Endodermal cell (in vitro differentiated cells): ENCODE measurements around the gene LRRC28. TPM values are rescaled to one million over a fixed set of nuclear protein-coding genes. Genes with fewer than 3 reads are reported as not detected.

Experiments
- DNase-seq: peaks from one replicate; pipeline ENCODE4 v3.0.0-alpha.2; 2017
- H3K27ac ChIP-seq: 2 replicates; pipeline ENCODE4 v1.5.1; 2013; ENCODE audit warnings: mild to moderate bottlenecking, low read depth, low read length, moderate library complexity
- H3K27me3 ChIP-seq: 2 replicates; pipeline ENCODE4 v1.6.1; 2013; ENCODE audit warnings: mild to moderate bottlenecking, low read length, moderate library complexity; ENCODE audit not compliant: insufficient read depth, control insufficient read depth, poor library complexity, severe bottlenecking
- H3K36me3 ChIP-seq: 2 replicates; pipeline ENCODE4 v1.7.0; 2013; ENCODE audit warnings: mild to moderate bottlenecking, low read length, moderate library complexity; ENCODE audit not compliant: control insufficient read depth, insufficient read depth
- H3K4me1 ChIP-seq: one replicate; pipeline ENCODE4 v1.7.0; 2013; ENCODE audit warnings: low read length; ENCODE audit not compliant: control insufficient read depth, insufficient read depth
- H3K4me3 ChIP-seq: 2 replicates; pipeline ENCODE4 v1.5.1; 2013; ENCODE audit warnings: mild to moderate bottlenecking, low read length, moderate library complexity
- H3K9ac ChIP-seq: 2 replicates; pipeline ENCODE4 v1.6.1; 2013; ENCODE audit warnings: mild to moderate bottlenecking, low read length, moderate library complexity; ENCODE audit not compliant: poor library complexity, severe bottlenecking; ENCODE audit errors: extremely low read depth
- H3K9me3 ChIP-seq: 2 replicates; pipeline ENCODE4 v1.6.1; 2013; ENCODE audit warnings: mild to moderate bottlenecking, low read length, moderate library complexity; ENCODE audit not compliant: control insufficient read depth
- H3K27ac Mint-ChIP-seq: 2 replicates; pipeline ENCODE4 v1.8.0; 2020; ENCODE audit warnings: mixed read lengths
- H3K27me3 Mint-ChIP-seq: 2 replicates; pipeline ENCODE4 v1.8.0; 2021; ENCODE audit warnings: mild to moderate bottlenecking, mixed read lengths; ENCODE audit not compliant: insufficient read depth
- H3K36me3 Mint-ChIP-seq: 2 replicates; pipeline ENCODE4 v1.8.0; 2020; ENCODE audit warnings: low read depth, mixed read lengths
- H3K4me1 Mint-ChIP-seq: 2 replicates; pipeline ENCODE4 v1.8.0; 2020; ENCODE audit warnings: mixed read lengths
- H3K4me3 Mint-ChIP-seq: 2 replicates; pipeline ENCODE4 v1.8.0; 2020; ENCODE audit warnings: mild to moderate bottlenecking, moderate library complexity, mixed read lengths
- H3K9me3 Mint-ChIP-seq: 2 replicates; pipeline ENCODE4 v1.8.0; 2020; ENCODE audit warnings: mild to moderate bottlenecking, mixed read lengths
- WGBS, 2 experiments: methylation state at CpG; one replicate each; pipeline versions ENCODE4 v1.1.5 to v1.1.7; 2013; ENCODE audit warnings: missing lambda C conversion rate in 2 of 2, mixed read lengths in 1 of 2; ENCODE audit not compliant: insufficient coverage in 1 of 2, insufficient read length in 1 of 2; 5-methylcytosine and 5-hydroxymethylcytosine counted together
- total RNA-seq, 2 donors: library from RNA; stranded (reverse); fragmentation: NEBNext Ultra II Directional in 1 of 2; extraction: Animal tissue kit (Norgen Biotek cat#: 25700) in 1 of 2; gene quantifications; 2 replicates in 1 of 2; 3 replicates in 1 of 2; pipeline ENCODE4 v1.2.1, GENCODE V29; 2021
- TF ChIP-seq, protein P1 (sequence below): fragments of 200-600 bp; sonication (generic); conservative IDR thresholded peaks from 2 replicates; pipeline ENCODE4 v1.5.0; 2021; ENCODE audit warnings: antibody characterized with exemption, mild to moderate bottlenecking

The LRRC28 gene
- total RNA-seq, 2 donors from 2014 or later, result 26.1 to 35.5 TPM

DNA sequence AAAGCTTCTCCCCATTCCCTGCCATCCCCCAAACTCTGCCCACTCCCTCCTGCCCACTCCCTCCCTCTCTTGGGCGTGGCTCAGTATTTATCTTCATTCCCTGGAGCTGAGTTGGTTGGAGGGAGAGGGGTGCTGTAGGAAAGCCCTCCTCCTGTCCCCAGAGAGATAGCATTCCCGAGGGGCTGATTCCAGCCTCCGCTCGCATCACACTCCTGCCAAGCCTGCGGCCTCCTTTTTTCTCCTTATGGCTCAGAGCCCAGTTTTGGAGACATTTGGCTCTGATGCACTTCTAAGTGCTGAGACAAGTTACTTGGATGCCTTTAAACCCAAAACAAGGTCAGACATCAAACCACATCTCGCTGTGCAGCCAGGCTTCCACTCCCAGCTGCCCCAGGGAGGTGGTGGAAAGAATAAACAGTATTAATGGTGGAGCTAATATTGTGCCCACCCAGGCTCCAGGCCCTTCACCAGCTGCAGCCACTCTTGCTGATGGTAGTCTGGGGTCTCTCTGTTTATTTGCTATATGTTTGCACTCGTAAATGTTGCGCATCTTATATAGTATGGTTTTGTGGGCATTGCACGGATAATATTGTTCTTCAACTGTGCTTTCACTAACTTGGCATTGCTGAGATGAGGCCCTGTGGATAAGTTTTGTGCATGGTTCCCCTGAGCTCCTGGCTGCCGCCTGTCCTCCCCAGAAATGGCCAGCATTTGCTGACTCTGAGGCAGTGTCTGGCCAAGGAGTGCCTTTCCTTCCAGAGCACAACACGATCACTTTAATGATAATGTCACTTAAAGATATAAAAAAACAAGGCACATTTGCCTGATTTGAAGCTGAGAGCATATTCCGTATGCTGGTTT, 157.2 kb downstream of the LRRC28 start:
- no peak for DNase-seq
- H3K36me3 Mint-ChIP-seq, result no peaks in the 10 kb centered on the region
- H3K9ac ChIP-seq, result no peak overlapping the region
- no peaks in the 10 kb centered on the region for H3K9me3 ChIP-seq
- H3K4me3 Mint-ChIP-seq, result no peak overlapping the region
- no peak overlapping the region for H3K27ac Mint-ChIP-seq
- H3K4me3 ChIP-seq, result no peak overlapping the region
- no peaks in the 10 kb centered on the region for H3K36me3 ChIP-seq
- H3K4me1 Mint-ChIP-seq, result no peaks in the 10 kb centered on the region
- 87 to 90% methylated on average over 3 to 11 of the region's 12 CpGs for WGBS, 2 experiments
- H3K4me1 ChIP-seq, result no peaks in the 10 kb centered on the region
- H3K27me3 Mint-ChIP-seq, result no peaks in the 10 kb centered on the region
- no peaks in the 10 kb centered on the region for H3K27me3 ChIP-seq
- H3K27ac ChIP-seq, result no peak overlapping the region
- TF ChIP-seq, protein P1, sequence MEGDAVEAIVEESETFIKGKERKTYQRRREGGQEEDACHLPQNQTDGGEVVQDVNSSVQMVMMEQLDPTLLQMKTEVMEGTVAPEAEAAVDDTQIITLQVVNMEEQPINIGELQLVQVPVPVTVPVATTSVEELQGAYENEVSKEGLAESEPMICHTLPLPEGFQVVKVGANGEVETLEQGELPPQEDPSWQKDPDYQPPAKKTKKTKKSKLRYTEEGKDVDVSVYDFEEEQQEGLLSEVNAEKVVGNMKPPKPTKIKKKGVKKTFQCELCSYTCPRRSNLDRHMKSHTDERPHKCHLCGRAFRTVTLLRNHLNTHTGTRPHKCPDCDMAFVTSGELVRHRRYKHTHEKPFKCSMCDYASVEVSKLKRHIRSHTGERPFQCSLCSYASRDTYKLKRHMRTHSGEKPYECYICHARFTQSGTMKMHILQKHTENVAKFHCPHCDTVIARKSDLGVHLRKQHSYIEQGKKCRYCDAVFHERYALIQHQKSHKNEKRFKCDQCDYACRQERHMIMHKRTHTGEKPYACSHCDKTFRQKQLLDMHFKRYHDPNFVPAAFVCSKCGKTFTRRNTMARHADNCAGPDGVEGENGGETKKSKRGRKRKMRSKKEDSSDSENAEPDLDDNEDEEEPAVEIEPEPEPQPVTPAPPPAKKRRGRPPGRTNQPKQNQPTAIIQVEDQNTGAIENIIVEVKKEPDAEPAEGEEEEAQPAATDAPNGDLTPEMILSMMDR, result no peak
- no peaks in the 10 kb centered on the region for H3K9me3 Mint-ChIP-seq

DNA sequence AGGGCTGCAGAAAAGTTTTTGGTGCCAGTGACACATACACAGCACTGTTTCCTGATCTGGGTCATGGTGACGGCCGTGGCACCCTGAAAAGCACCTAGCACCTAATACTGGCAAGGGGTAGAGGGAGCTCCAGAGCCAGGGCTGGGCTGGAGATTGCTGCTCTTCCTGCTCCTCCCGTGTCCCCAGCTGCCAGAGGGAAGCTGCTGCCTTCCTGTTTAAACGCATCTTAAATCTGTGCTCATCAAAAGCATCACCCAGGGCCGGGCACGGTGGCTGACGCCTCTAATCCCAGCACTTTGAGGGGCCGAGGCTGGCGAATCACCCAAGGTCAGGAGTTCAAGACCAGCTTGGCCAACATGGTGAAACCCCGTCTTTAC, 157.8 kb downstream of the LRRC28 start:
- Mint-ChIP-seq H3K4me3 (no peak overlapping the region), H3K27ac (no peak overlapping the region), H3K36me3 (no peaks in the 10 kb centered on the region), H3K27me3 (no peaks in the 10 kb centered on the region), H3K9me3 (no peaks in the 10 kb centered on the region), H3K4me1 (no peaks in the 10 kb centered on the region)
- no peaks in the 10 kb centered on the region for H3K4me1 ChIP-seq
- DNase-seq, result peak; percentile 85
- WGBS, 2 experiments, result 51 to 59% methylated on average over 9 to 10 of the region's 10 CpGs
- H3K9ac ChIP-seq, result no peak overlapping the region
- H3K4me3 ChIP-seq, result no peak overlapping the region
- H3K27ac ChIP-seq, result no peak overlapping the region
- no peaks in the 10 kb centered on the region for H3K27me3 ChIP-seq
- TF ChIP-seq, protein P1, result peak; percentile 79
- H3K36me3 ChIP-seq, result no peaks in the 10 kb centered on the region
- no peaks in the 10 kb centered on the region for H3K9me3 ChIP-seq

DNA sequence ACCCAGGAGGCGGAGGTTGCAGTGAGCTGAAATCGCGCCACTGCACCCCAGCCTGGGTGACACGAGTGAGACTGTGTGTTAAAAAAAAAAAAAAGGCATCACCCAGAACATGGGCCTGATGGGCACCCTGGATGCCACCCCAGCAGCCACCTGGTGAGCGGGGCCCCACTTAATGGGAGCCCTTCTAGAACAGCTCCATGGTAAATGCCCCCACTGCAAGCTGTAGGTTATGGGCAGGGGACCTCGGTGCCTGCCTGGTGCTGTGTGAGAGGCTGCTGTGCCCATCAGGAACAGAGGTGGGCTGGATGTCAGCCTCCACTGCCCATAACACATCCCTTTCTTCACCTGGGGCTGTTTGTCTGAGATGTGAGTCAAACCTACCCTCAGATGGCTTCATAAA, 158.3 kb downstream of the LRRC28 start:
- H3K27me3 ChIP-seq, result no peaks in the 10 kb centered on the region
- no peak overlapping the region for H3K27ac ChIP-seq
- no peaks in the 10 kb centered on the region for H3K9me3 ChIP-seq
- Mint-ChIP-seq H3K4me1 (no peaks in the 10 kb centered on the region), H3K36me3 (no peaks in the 10 kb centered on the region), H3K4me3 (no peak overlapping the region), H3K27me3 (no peaks in the 10 kb centered on the region), H3K27ac (no peak overlapping the region), H3K9me3 (no peaks in the 10 kb centered on the region)
- H3K36me3 ChIP-seq, result no peaks in the 10 kb centered on the region
- WGBS, 2 experiments, result 90 to 100% methylated on average over 2 to 6 of the region's 6 CpGs
- H3K4me1 ChIP-seq, result no peaks in the 10 kb centered on the region
- TF ChIP-seq, protein P1, result no peak
- DNase-seq, result no peak
- no peak overlapping the region for H3K4me3 ChIP-seq
- H3K9ac ChIP-seq, result no peak overlapping the region
